H1 (cell line): ENCODE data around the gene CCNY. TPM values are rescaled to one million over a fixed set of nuclear protein-coding genes. Genes with fewer than 3 reads are reported as not detected.

Experiments
- CTCF ChIA-PET: fragments of 300-600 bp; sonication (Branson Sonifier 250); formaldehyde crosslinking; loops from one replicate; lab custom pipeline; 2021; ENCODE audit not compliant: partially characterized antibody; lab: Charles Lee
- POLR2A ChIA-PET: fragments of 300-600 bp; sonication (Branson Sonifier 250); formaldehyde crosslinking; loops from one replicate; lab custom pipeline; 2021; ENCODE audit warnings: inconsistent platforms; ENCODE audit not compliant: partially characterized antibody; lab: Charles Lee
- DNase-seq, 2 experiments: peaks; one replicate each; pipeline versions ENCODE4 v3.0.0 to v3.0.0-alpha.2; 2010 to 2022; ENCODE audit warnings: low spot score in 2 of 2, low read depth in 1 of 2, mixed read lengths in 1 of 2
- FAIRE-seq: peaks from 2 replicates; lab custom pipeline; 2011; peaks lifted over from hg19 to GRCh38; lab: Jason Lieb, UNC
- H2AFZ ChIP-seq: 2 replicates; pipeline ENCODE4 v1.8.1; 2012; ENCODE audit warnings: low read length, inconsistent platforms
- H2AK5ac ChIP-seq: 2 replicates; pipeline ENCODE4 v1.6.1; 2013; ENCODE audit warnings: low read depth, low read length
- H2BK120ac ChIP-seq: replicated peaks from 2 replicates; pipeline ENCODE3; 2013; ENCODE audit warnings: low read depth, low read length, inconsistent platforms
- H2BK12ac ChIP-seq: 2 replicates; pipeline ENCODE4 v1.6.1; 2013; ENCODE audit warnings: low read depth, low read length
- H2BK15ac ChIP-seq: 2 replicates; pipeline ENCODE4 v1.6.1; 2013; ENCODE audit warnings: low read length
- H2BK20ac ChIP-seq: 2 replicates; pipeline ENCODE4 v1.6.1; 2013; ENCODE audit warnings: low read length
- H2BK5ac ChIP-seq: 2 replicates; pipeline ENCODE4 v1.6.1; 2013; ENCODE audit warnings: low read depth, low read length
- H3K14ac ChIP-seq: 2 replicates; pipeline ENCODE4 v1.6.1; 2013; ENCODE audit warnings: inconsistent platforms; ENCODE audit not compliant: insufficient read length
- H3K18ac ChIP-seq: 2 replicates; pipeline ENCODE4 v1.6.1; 2013; ENCODE audit warnings: low read length; ENCODE audit errors: extremely low read depth
- H3K23ac ChIP-seq: 2 replicates; pipeline ENCODE4 v1.6.1; 2013; ENCODE audit warnings: inconsistent platforms; ENCODE audit not compliant: insufficient read length
- H3K23me2 ChIP-seq: 2 replicates; pipeline ENCODE4 v1.6.1; 2013; ENCODE audit warnings: low read depth, low read length
- H3K27ac ChIP-seq: 2 replicates; pipeline ENCODE4 v1.6.1; 2011; ENCODE audit warnings: low read depth, low read length, inconsistent platforms
- H3K27me3 ChIP-seq, 4 experiments: replicated peaks in 1 of 4; 1 replicate in 1 of 4; 2 replicates in 3 of 4; pipeline versions ENCODE4 v1.6.1 to v1.8.1; 2011 to 2013; ENCODE audit warnings: low read length in 3 of 4, mild to moderate bottlenecking in 3 of 4, inconsistent platforms in 2 of 4, mixed read lengths in 2 of 4, moderate library complexity in 1 of 4; ENCODE audit not compliant: control insufficient read depth in 3 of 4, insufficient read depth in 3 of 4; ENCODE audit errors: extremely low read depth in 1 of 4
- H3K36me3 ChIP-seq, 4 experiments: 2 replicates each; pipeline versions ENCODE4 v1.6.1 to v1.8.1; 2011 to 2013; ENCODE audit warnings: mild to moderate bottlenecking in 4 of 4, low read length in 3 of 4, moderate library complexity in 2 of 4, control low read depth in 1 of 4, inconsistent platforms in 1 of 4; ENCODE audit not compliant: insufficient read depth in 4 of 4, control insufficient read depth in 2 of 4
- H3K4ac ChIP-seq: replicated peaks from 2 replicates; pipeline ENCODE3; 2013; ENCODE audit warnings: low read length, low read depth, mixed read lengths, inconsistent platforms; ENCODE audit not compliant: insufficient read length
- H3K4me1 ChIP-seq, 4 experiments: replicated peaks in 1 of 4; 1 replicate in 1 of 4; 2 replicates in 3 of 4; pipeline versions ENCODE4 v1.6.1 to v1.8.1; 2011 to 2013; ENCODE audit warnings: low read length in 3 of 4, inconsistent platforms in 2 of 4, mixed read lengths in 1 of 4; ENCODE audit not compliant: insufficient read depth in 4 of 4, control insufficient read depth in 3 of 4
- H3K4me2 ChIP-seq, 2 experiments: 2 replicates each; pipeline versions ENCODE4 v1.6.1 to v1.8.1; 2011 to 2013; ENCODE audit warnings: low read depth in 2 of 2, low read length in 2 of 2, control low read depth in 1 of 2, inconsistent platforms in 1 of 2, mild to moderate bottlenecking in 1 of 2; ENCODE audit not compliant: insufficient read depth in 1 of 2
- H3K4me3 ChIP-seq, 4 experiments: fragments of 200-600, 300-600 bp in 1 of 4; sonication (generic), shearing (Covaris generic), sonication (Bioruptor Twin) in 1 of 4; 2 replicates each; pipeline versions ENCODE4 v1.5.1 to v1.8.1; 2011 to 2016; ENCODE audit warnings: low read length in 4 of 4, low read depth in 3 of 4, control low read depth in 2 of 4, inconsistent platforms in 2 of 4, mild to moderate bottlenecking in 2 of 4, mixed read lengths in 1 of 4, moderate library complexity in 1 of 4; ENCODE audit not compliant: insufficient read depth in 2 of 4; ENCODE audit errors: extremely low read depth in 1 of 4
- H3K56ac ChIP-seq: replicated peaks from 2 replicates; pipeline ENCODE3; 2013; ENCODE audit warnings: low read depth, mild to moderate bottlenecking, mixed read lengths, low read length, inconsistent platforms; ENCODE audit not compliant: insufficient read length
- H3K79me1 ChIP-seq: 2 replicates; pipeline ENCODE4 v1.6.1; 2013; ENCODE audit warnings: low read depth, low read length, control low read depth
- H3K79me2 ChIP-seq, 2 experiments: 2 replicates each; pipeline versions ENCODE4 v1.6.1 to v1.8.1; 2012 to 2013; ENCODE audit warnings: low read length in 2 of 2, mild to moderate bottlenecking in 2 of 2, inconsistent platforms in 1 of 2; ENCODE audit not compliant: insufficient read depth in 2 of 2, control insufficient read depth in 1 of 2
- H3K9ac ChIP-seq, 4 experiments: replicated peaks in 1 of 4; 1 replicate in 1 of 4; 2 replicates in 3 of 4; pipeline versions ENCODE4 v1.6.1 to v1.8.1; 2011 to 2013; ENCODE audit warnings: low read depth in 3 of 4, low read length in 3 of 4, control low read depth in 2 of 4, mild to moderate bottlenecking in 2 of 4, moderate library complexity in 2 of 4, inconsistent platforms in 1 of 4; ENCODE audit errors: extremely low read depth in 1 of 4
- H3K9me3 ChIP-seq, 2 experiments: 2 replicates each; pipeline versions ENCODE4 v1.6.1 to v1.8.1; 2012 to 2013; ENCODE audit warnings: mild to moderate bottlenecking in 2 of 2, moderate library complexity in 2 of 2, control low read depth in 1 of 2, inconsistent platforms in 1 of 2, low read depth in 1 of 2, low read length in 1 of 2, mixed read lengths in 1 of 2; ENCODE audit not compliant: insufficient read depth in 2 of 2
- H4K20me1 ChIP-seq, 2 experiments: replicated peaks in 1 of 2; 2 replicates each; pipeline versions ENCODE3 to v1.8.1; 2011 to 2013; ENCODE audit warnings: inconsistent platforms in 2 of 2, low read length in 2 of 2, mild to moderate bottlenecking in 1 of 2; ENCODE audit not compliant: insufficient read depth in 2 of 2, control insufficient read depth in 1 of 2
- H4K5ac ChIP-seq: 2 replicates; pipeline ENCODE4 v1.6.1; 2013; ENCODE audit warnings: low read length, low read depth, mixed read lengths, inconsistent platforms; ENCODE audit not compliant: insufficient read length
- H4K8ac ChIP-seq: 2 replicates; pipeline ENCODE4 v1.8.0; 2013; ENCODE audit warnings: mild to moderate bottlenecking, moderate library complexity, low read length, inconsistent platforms; ENCODE audit not compliant: insufficient read depth; ENCODE audit errors: extremely low read depth
- H4K91ac ChIP-seq: replicated peaks from 2 replicates; pipeline ENCODE3; 2013; ENCODE audit warnings: low read length, mixed read lengths, inconsistent platforms; ENCODE audit not compliant: insufficient read length
- BACH1 ChIP-seq: IDR thresholded peaks from 2 replicates; pipeline ENCODE4 v1.6.1; 2012; ENCODE audit warnings: low read length, improper control_type of control experiment
- CBX5 ChIP-seq: fragments of 300-800, 300-1000 bp; sonication (generic); IDR thresholded peaks from 2 replicates; pipeline ENCODE4 v1.7.1; 2016; ENCODE audit warnings: antibody characterized with exemption, low read length, low read depth
- E2F6 ChIP-seq: IDR thresholded peaks from 2 replicates; pipeline ENCODE4 v1.6.1; 2012; ENCODE audit warnings: inconsistent platforms
- KDM1A ChIP-seq: fragments of 200-600, 300-600 bp; sonication (generic); IDR thresholded peaks from 2 replicates; pipeline ENCODE4 v1.7.1; 2016; ENCODE audit warnings: mild to moderate bottlenecking, low read length, borderline replicate concordance
- KDM4A ChIP-seq: IDR thresholded peaks from one replicate; pipeline ENCODE4 v1.7.1; 2012; ENCODE audit warnings: low read depth, mild to moderate bottlenecking, moderate library complexity, low read length, inconsistent platforms; ENCODE audit not compliant: severe bottlenecking
- NANOG ChIP-seq: IDR thresholded peaks from 2 replicates; pipeline ENCODE4 v1.6.1; 2011; ENCODE audit warnings: low read length, low read depth, mild to moderate bottlenecking, inconsistent platforms; ENCODE audit not compliant: insufficient read depth, poor library complexity, severe bottlenecking
- RNF2 ChIP-seq: fragments of 200-900, 300-1000 bp; sonication (generic); IDR thresholded peaks from 2 replicates; pipeline ENCODE4 v1.7.1; 2016; ENCODE audit warnings: borderline replicate concordance, low read depth, mild to moderate bottlenecking, antibody characterized with exemption, low read length; ENCODE audit not compliant: poor library complexity, severe bottlenecking; ENCODE audit errors: missing control alignments
- SIN3A ChIP-seq, 2 experiments: IDR thresholded peaks in 1 of 2; conservative IDR thresholded peaks in 1 of 2; 2 replicates each; pipeline ENCODE4 v1.6.1; 2011 to 2012; ENCODE audit warnings: low read length in 2 of 2, improper control_type of control experiment in 1 of 2, low read depth in 1 of 2, mild to moderate bottlenecking in 1 of 2
- SIRT6 ChIP-seq: IDR thresholded peaks from one replicate; pipeline ENCODE4 v1.7.1; 2012; ENCODE audit warnings: low read length, inconsistent platforms
- SIX5 ChIP-seq: IDR thresholded peaks from 2 replicates; pipeline ENCODE4 v1.6.1; 2011; ENCODE audit warnings: mild to moderate bottlenecking, low read depth, low read length
- YY1 ChIP-seq: IDR thresholded peaks from 2 replicates; pipeline ENCODE4 v1.6.1; 2011; ENCODE audit warnings: low read depth, mild to moderate bottlenecking, low read length
- WGBS, 2 experiments: shearing (Covaris generic) in 1 of 2; methylation state at CpG; one replicate each; pipeline versions ENCODE4 v1.1.6 to v1.1.7; 2013 to 2015; ENCODE audit warnings: low lambda C conversion rate in 2 of 2, mixed read lengths in 2 of 2, inconsistent platforms in 1 of 2, low coverage in 1 of 2, missing lambda C conversion rate in 1 of 2; ENCODE audit not compliant: insufficient replicate concordance in 2 of 2, insufficient coverage in 1 of 2, insufficient read length in 1 of 2; ENCODE audit errors: extremely low coverage in 1 of 2, missing lambda C conversion rate in 1 of 2; 5-methylcytosine and 5-hydroxymethylcytosine counted together
- polyA plus RNA-seq, 7 experiments: library from polyadenylated mRNA; depleted of rRNA in 3 of 7; stranded (reverse) in 5 of 7; unstranded in 2 of 7; fragments of >200 nt in 5 of 7; fragments of 200-250 nt in 2 of 7; gene quantifications; 1 replicate in 5 of 7; 2 replicates in 1 of 7; 4 replicates in 1 of 7; pipeline versions ENCODE4 v1.2.1 to v1.2.3, GENCODE V29; 2011 to 2013; ENCODE audit warnings: missing spikeins in 2 of 7, mixed read lengths in 2 of 7
- total RNA-seq: library from RNA; stranded (reverse); fragmentation: NEBNext Ultra II Directional; extraction: Animal tissue kit (Norgen Biotek cat#: 25700); gene quantifications from 2 replicates; pipeline ENCODE4 v1.2.1, GENCODE V29; 2021
- TF ChIP-seq, protein P1 (sequence below): IDR thresholded peaks from 2 replicates; pipeline ENCODE4 v1.6.1; 2011; ENCODE audit warnings: low read length, improper control_type of control experiment

Gene CCNY
- total and polyA plus RNA-seq, 2 of the 8 experiments (the other 6 are each of a cell fraction or from before 2014, with no cell fraction given): 25.3 to 68.2 TPM

DNA sequence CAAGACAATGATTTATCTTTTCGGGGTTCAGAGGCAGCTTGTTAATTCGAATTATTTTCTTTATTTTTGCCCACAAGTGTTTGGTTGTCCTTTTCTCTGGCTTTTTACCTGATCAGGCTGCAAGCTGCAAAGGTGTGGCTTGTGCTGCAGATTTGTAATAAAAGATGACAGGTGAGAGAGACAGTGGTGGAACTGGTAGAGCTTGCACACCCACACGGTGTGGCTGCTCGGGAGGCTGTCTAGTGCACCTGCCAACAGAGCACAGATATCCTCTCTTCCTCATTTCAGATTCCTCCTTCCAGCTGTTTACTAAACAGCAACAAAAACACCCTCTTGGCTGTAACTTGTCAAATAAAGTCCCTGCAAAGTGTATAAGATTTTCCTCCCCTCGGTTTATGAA, 278.0 kb downstream of the CCNY start:
- H3K4me1 ChIP-seq: no peaks in the 10 kb centered on the region
- H2BK5ac ChIP-seq: no peak overlapping the region
- no peak for FAIRE-seq
- POLR2A ChIA-PET: interaction anchor here (0.6 kb wide), 1 partner anchor 886 kb away, joined by 4 read pairs; no protein-coding TSS in a partner anchor
- no peak overlapping the region for H2BK12ac ChIP-seq
- H3K79me2 ChIP-seq: no peaks in the 10 kb centered on the region
- no peaks in the 10 kb centered on the region for H3K23me2 ChIP-seq
- no peak overlapping the region for H2BK120ac ChIP-seq
- 84% methylated on average over 5 of the region's 5 CpGs; no CpG with 5 or more reads in 1 of the 2 experiments for WGBS, 2 experiments
- no peak overlapping the region for H2BK20ac ChIP-seq
- H3K36me3 ChIP-seq: no peaks in the 10 kb centered on the region
- H2AK5ac ChIP-seq: no peak overlapping the region
- CTCF ChIA-PET: interaction anchor here (0.6 to 4.5 kb wide), 14 partner anchors 8 to 1266 kb away, joined by 3 to 59 read pairs (median 4); no protein-coding TSS in a partner anchor
- DNase-seq: no peak
- H2AFZ ChIP-seq: no peak overlapping the region
- H3K4me3 ChIP-seq: no peak overlapping the region
- H3K18ac ChIP-seq: no peak overlapping the region
- no peak overlapping the region for H3K27ac ChIP-seq
- H3K27me3 ChIP-seq: no peaks in the 10 kb centered on the region
- H4K5ac ChIP-seq: no peak overlapping the region
- H4K91ac ChIP-seq: no peak overlapping the region
- H3K23ac ChIP-seq: no peak overlapping the region
- H3K9ac ChIP-seq: no peak overlapping the region
- no peaks in the 10 kb centered on the region for H3K79me1 ChIP-seq
- H3K4ac ChIP-seq: no peak overlapping the region
- no peak overlapping the region for H2BK15ac ChIP-seq
- H3K4me2 ChIP-seq: no peak overlapping the region
- no peak overlapping the region for H3K56ac ChIP-seq
- no peaks in the 10 kb centered on the region for H4K20me1 ChIP-seq
- H4K8ac ChIP-seq: no peak overlapping the region
- no peak overlapping the region for H3K14ac ChIP-seq
- peaks cover 4 to 8% of the 10 kb centered on the region in 2 experiments for H3K9me3 ChIP-seq
- TF ChIP-seq BACH1: no peak
- TF ChIP-seq KDM1A: no peak
- TF ChIP-seq NANOG: no peak
- no peak for TF ChIP-seq YY1
- TF ChIP-seq SIX5: no peak
- TF ChIP-seq CBX5: no peak
- TF ChIP-seq RNF2: no peak
- no peak for TF ChIP-seq E2F6
- no peak for TF ChIP-seq KDM4A
- TF ChIP-seq SIN3A (conservative IDR thresholded peaks at IDR 0.05 in 1 of 2, IDR thresholded peaks at IDR 0.05 in 1 of 2; ENCODE audit: low read depth in 1 of 2, low read length in 2 of 2): no peak
- no peak for TF ChIP-seq SIRT6
- TF ChIP-seq, protein P1, sequence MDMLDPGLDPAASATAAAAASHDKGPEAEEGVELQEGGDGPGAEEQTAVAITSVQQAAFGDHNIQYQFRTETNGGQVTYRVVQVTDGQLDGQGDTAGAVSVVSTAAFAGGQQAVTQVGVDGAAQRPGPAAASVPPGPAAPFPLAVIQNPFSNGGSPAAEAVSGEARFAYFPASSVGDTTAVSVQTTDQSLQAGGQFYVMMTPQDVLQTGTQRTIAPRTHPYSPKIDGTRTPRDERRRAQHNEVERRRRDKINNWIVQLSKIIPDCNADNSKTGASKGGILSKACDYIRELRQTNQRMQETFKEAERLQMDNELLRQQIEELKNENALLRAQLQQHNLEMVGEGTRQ: no peak
